WTC11 (cell line): ENCODE measurements around the gene EEA1. TPM values are rescaled to one million over a fixed set of nuclear protein-coding genes. Genes with fewer than 3 reads are reported as not detected.

ENCODE experiments used
- ATAC-seq: fragments of 200-7000 bp; cut with Tn5 transposase; 2 replicates; pipeline ENCODE4 v1.10.0; 2021; ENCODE audit warnings: mild to moderate bottlenecking, moderate library complexity
- CTCF ChIA-PET: fragments of 300-600 bp; sonication (Branson Sonifier 250); formaldehyde crosslinking; loops from one replicate; lab custom pipeline; 2021; ENCODE audit warnings: antibody characterized with exemption; lab: Charles Lee
- POLR2A ChIA-PET: fragments of 350-600 bp; sonication (Branson Sonifier 250); formaldehyde crosslinking; loops from one replicate; lab custom pipeline; 2021; ENCODE audit warnings: antibody characterized with exemption; lab: Charles Lee
- DNase-seq: peaks from one replicate; pipeline ENCODE4 v3.0.0; 2021; ENCODE audit warnings: low spot score
- H3K27ac Mint-ChIP-seq: 2 replicates; pipeline ENCODE4 v1.8.0; 2021; ENCODE audit warnings: mixed read lengths
- H3K27me3 Mint-ChIP-seq: 2 replicates; pipeline ENCODE4 v1.8.0; 2021; ENCODE audit warnings: low read depth, mild to moderate bottlenecking, moderate library complexity, mixed read lengths
- H3K36me3 Mint-ChIP-seq: 2 replicates; pipeline ENCODE4 v1.8.0; 2021; ENCODE audit warnings: mixed read lengths
- H3K4me1 Mint-ChIP-seq: 2 replicates; pipeline ENCODE4 v1.8.0; 2022; ENCODE audit warnings: mixed read lengths
- H3K4me3 Mint-ChIP-seq: 2 replicates; pipeline ENCODE4 v1.8.0; 2021; ENCODE audit warnings: mild to moderate bottlenecking, moderate library complexity, mixed read lengths
- H3K9me3 Mint-ChIP-seq: 2 replicates; pipeline ENCODE4 v1.8.0; 2021; ENCODE audit warnings: mixed read lengths
- ATF1 ChIP-seq: sonication (generic); formaldehyde crosslinking; IDR thresholded peaks from 2 replicates; pipeline ENCODE4 v1.8.1; 2023; ENCODE audit warnings: mild to moderate bottlenecking, moderate library complexity, missing genetic modification reagents
- CBFB ChIP-seq: sonication (generic); formaldehyde crosslinking; IDR thresholded peaks from 2 replicates; pipeline ENCODE4 v1.8.1; 2022; ENCODE audit warnings: mild to moderate bottlenecking, low read depth, missing genetic modification reagents
- CREB1 ChIP-seq: sonication (generic); formaldehyde crosslinking; IDR thresholded peaks from 2 replicates; pipeline ENCODE4 v1.8.0; 2023; ENCODE audit warnings: mild to moderate bottlenecking, missing genetic modification reagents
- NFE2L1 ChIP-seq: sonication (generic); formaldehyde crosslinking; IDR thresholded peaks from 2 replicates; pipeline ENCODE4 v1.8.1; 2023; ENCODE audit warnings: missing genetic modification reagents
- RELA ChIP-seq: sonication (generic); formaldehyde crosslinking; IDR thresholded peaks from 2 replicates; pipeline ENCODE4 v1.8.1; 2022; ENCODE audit warnings: missing genetic modification reagents, mild to moderate bottlenecking, borderline replicate concordance
- ZNF138 ChIP-seq: sonication (generic); formaldehyde crosslinking; conservative IDR thresholded peaks from 2 replicates; pipeline ENCODE4 v1.8.1; 2022; ENCODE audit warnings: mild to moderate bottlenecking, moderate library complexity, missing genetic modification reagents
- ZNF232 ChIP-seq: sonication (generic); formaldehyde crosslinking; IDR thresholded peaks from 2 replicates; pipeline ENCODE4 v1.8.0; 2022; ENCODE audit warnings: mild to moderate bottlenecking, missing genetic modification reagents
- ZNF263 ChIP-seq: sonication (generic); formaldehyde crosslinking; IDR thresholded peaks from 2 replicates; pipeline ENCODE4 v1.8.1; 2022; ENCODE audit warnings: low read depth, mild to moderate bottlenecking, moderate library complexity, missing genetic modification reagents
- ZNF423 ChIP-seq: fragments of 250-450 bp; sonication (Bioruptor Pico); IDR thresholded peaks from 2 replicates; pipeline ENCODE4 v2.1.2; 2022; ENCODE audit warnings: mild to moderate bottlenecking, moderate library complexity
- ZNF671 ChIP-seq: fragments of 250-450 bp; sonication (Bioruptor Pico); IDR thresholded peaks from 2 replicates; pipeline ENCODE4 v1.8.0; 2021; ENCODE audit warnings: mild to moderate bottlenecking
- total RNA-seq: library from RNA; stranded (reverse); gene quantifications from 3 replicates; pipeline ENCODE4 v1.2.3, GENCODE V29; 2021
- TF ChIP-seq, protein P1 (sequence below): sonication (generic); formaldehyde crosslinking; IDR thresholded peaks from 2 replicates; pipeline ENCODE4 v1.8.1; 2023; ENCODE audit warnings: mild to moderate bottlenecking, missing genetic modification reagents, moderate library complexity
- TF ChIP-seq, protein P2 (sequence below): sonication (generic); formaldehyde crosslinking; IDR thresholded peaks from 2 replicates; pipeline ENCODE4 v1.8.1; 2022; ENCODE audit warnings: mild to moderate bottlenecking, moderate library complexity, missing genetic modification reagents
- TF ChIP-seq, protein P3 (sequence below): sonication (generic); formaldehyde crosslinking; conservative IDR thresholded peaks from 2 replicates; pipeline ENCODE4 v1.8.1; 2022; ENCODE audit warnings: mild to moderate bottlenecking, missing genetic modification reagents
- TF ChIP-seq, protein P4 (sequence below): sonication (generic); formaldehyde crosslinking; IDR thresholded peaks from 2 replicates; pipeline ENCODE4 v1.8.1; 2022; ENCODE audit warnings: missing genetic modification reagents, borderline replicate concordance
- TF ChIP-seq, protein P5 (sequence below): sonication (generic); formaldehyde crosslinking; IDR thresholded peaks from 2 replicates; pipeline ENCODE4 v1.8.1; 2022; ENCODE audit warnings: low read depth, missing genetic modification reagents, borderline replicate concordance
- TF ChIP-seq, protein P6 (sequence below): sonication (generic); formaldehyde crosslinking; IDR thresholded peaks from 2 replicates; pipeline ENCODE4 v1.8.1; 2023; ENCODE audit warnings: mild to moderate bottlenecking, missing genetic modification reagents, borderline replicate concordance
- TF ChIP-seq, protein P7 (sequence below): sonication (generic); formaldehyde crosslinking; IDR thresholded peaks from 2 replicates; pipeline ENCODE4 v1.8.0; 2022; ENCODE audit warnings: mild to moderate bottlenecking, missing genetic modification reagents
- TF ChIP-seq, protein P8 (sequence below): sonication (generic); formaldehyde crosslinking; IDR thresholded peaks from 2 replicates; pipeline ENCODE4 v1.8.1; 2022; ENCODE audit warnings: low read depth, mild to moderate bottlenecking, moderate library complexity, missing genetic modification reagents, borderline replicate concordance
- TF ChIP-seq, protein P9 (sequence below): sonication (generic); formaldehyde crosslinking; IDR thresholded peaks from 2 replicates; pipeline ENCODE4 v1.8.1; 2023; ENCODE audit warnings: mild to moderate bottlenecking, missing genetic modification reagents, moderate library complexity
- TF ChIP-seq, protein P10 (sequence below): sonication (generic); formaldehyde crosslinking; IDR thresholded peaks from 2 replicates; pipeline ENCODE4 v1.8.0; 2022; ENCODE audit warnings: missing genetic modification reagents

Gene EEA1
- total RNA-seq, 1 experiment from 2014 or later = 20.3 TPM

DNA sequence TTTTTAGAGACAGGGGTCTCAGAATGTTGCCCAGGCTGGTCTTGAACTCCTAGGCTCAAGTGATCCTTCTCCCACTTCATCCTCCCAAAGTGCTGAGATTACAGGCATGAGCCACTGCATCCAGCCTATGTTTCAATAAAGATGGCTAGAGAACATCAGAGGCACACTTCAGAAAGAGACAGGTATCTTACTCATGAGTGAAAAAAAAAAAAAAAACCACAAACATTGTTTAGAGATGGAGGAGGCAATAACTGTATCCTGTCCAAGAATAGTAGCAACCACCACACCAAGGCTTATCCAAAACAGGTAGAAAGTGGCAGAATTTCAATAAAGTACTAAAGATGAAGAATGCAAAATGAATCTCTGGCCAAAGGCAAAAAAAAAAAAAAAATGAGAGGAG is 30.3 kb downstream of the EEA1 start:
- H3K4me3 Mint-ChIP-seq = no peak overlapping the region
- H3K27ac Mint-ChIP-seq = no peak overlapping the region
- peaks cover 6% of the 10 kb centered on the region for H3K9me3 Mint-ChIP-seq
- H3K4me1 Mint-ChIP-seq = peaks cover 3% of the 10 kb centered on the region
- ATAC-seq (no peak), DNase-seq (no peak)
- TF ChIP-seq, protein P1, sequence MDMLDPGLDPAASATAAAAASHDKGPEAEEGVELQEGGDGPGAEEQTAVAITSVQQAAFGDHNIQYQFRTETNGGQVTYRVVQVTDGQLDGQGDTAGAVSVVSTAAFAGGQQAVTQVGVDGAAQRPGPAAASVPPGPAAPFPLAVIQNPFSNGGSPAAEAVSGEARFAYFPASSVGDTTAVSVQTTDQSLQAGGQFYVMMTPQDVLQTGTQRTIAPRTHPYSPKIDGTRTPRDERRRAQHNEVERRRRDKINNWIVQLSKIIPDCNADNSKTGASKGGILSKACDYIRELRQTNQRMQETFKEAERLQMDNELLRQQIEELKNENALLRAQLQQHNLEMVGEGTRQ (CRISPR knock-in tag) = no peak
- TF ChIP-seq, protein P2, sequence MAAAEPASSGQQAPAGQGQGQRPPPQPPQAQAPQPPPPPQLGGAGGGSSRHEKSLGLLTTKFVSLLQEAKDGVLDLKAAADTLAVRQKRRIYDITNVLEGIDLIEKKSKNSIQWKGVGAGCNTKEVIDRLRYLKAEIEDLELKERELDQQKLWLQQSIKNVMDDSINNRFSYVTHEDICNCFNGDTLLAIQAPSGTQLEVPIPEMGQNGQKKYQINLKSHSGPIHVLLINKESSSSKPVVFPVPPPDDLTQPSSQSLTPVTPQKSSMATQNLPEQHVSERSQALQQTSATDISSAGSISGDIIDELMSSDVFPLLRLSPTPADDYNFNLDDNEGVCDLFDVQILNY (CRISPR knock-in tag) = no peak
- no peak for TF ChIP-seq NFE2L1 (CRISPR knock-in tag)
- TF ChIP-seq ZNF671 (CRISPR knock-in tag) = no peak
- TF ChIP-seq, protein P3, sequence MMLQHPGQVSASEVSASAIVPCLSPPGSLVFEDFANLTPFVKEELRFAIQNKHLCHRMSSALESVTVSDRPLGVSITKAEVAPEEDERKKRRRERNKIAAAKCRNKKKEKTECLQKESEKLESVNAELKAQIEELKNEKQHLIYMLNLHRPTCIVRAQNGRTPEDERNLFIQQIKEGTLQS = no peak
- TF ChIP-seq ZNF423 (CRISPR knock-in tag) = no peak
- TF ChIP-seq, protein P4, sequence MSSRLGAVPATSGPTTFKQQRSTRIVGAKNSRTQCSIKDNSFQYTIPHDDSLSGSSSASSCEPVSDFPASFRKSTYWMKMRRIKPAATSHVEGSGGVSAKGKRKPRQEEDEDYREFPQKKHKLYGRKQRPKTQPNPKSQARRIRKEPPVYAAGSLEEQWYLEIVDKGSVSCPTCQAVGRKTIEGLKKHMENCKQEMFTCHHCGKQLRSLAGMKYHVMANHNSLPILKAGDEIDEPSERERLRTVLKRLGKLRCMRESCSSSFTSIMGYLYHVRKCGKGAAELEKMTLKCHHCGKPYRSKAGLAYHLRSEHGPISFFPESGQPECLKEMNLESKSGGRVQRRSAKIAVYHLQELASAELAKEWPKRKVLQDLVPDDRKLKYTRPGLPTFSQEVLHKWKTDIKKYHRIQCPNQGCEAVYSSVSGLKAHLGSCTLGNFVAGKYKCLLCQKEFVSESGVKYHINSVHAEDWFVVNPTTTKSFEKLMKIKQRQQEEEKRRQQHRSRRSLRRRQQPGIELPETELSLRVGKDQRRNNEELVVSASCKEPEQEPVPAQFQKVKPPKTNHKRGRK (CRISPR knock-in tag) = no peak
- TF ChIP-seq ZNF138 (CRISPR knock-in tag) = no peak
- no peak for TF ChIP-seq RELA (CRISPR knock-in tag)
- TF ChIP-seq, protein P5, sequence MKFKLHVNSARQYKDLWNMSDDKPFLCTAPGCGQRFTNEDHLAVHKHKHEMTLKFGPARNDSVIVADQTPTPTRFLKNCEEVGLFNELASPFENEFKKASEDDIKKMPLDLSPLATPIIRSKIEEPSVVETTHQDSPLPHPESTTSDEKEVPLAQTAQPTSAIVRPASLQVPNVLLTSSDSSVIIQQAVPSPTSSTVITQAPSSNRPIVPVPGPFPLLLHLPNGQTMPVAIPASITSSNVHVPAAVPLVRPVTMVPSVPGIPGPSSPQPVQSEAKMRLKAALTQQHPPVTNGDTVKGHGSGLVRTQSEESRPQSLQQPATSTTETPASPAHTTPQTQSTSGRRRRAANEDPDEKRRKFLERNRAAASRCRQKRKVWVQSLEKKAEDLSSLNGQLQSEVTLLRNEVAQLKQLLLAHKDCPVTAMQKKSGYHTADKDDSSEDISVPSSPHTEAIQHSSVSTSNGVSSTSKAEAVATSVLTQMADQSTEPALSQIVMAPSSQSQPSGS = no peak
- TF ChIP-seq CBFB (CRISPR knock-in tag) = no peak
- TF ChIP-seq, protein P6, sequence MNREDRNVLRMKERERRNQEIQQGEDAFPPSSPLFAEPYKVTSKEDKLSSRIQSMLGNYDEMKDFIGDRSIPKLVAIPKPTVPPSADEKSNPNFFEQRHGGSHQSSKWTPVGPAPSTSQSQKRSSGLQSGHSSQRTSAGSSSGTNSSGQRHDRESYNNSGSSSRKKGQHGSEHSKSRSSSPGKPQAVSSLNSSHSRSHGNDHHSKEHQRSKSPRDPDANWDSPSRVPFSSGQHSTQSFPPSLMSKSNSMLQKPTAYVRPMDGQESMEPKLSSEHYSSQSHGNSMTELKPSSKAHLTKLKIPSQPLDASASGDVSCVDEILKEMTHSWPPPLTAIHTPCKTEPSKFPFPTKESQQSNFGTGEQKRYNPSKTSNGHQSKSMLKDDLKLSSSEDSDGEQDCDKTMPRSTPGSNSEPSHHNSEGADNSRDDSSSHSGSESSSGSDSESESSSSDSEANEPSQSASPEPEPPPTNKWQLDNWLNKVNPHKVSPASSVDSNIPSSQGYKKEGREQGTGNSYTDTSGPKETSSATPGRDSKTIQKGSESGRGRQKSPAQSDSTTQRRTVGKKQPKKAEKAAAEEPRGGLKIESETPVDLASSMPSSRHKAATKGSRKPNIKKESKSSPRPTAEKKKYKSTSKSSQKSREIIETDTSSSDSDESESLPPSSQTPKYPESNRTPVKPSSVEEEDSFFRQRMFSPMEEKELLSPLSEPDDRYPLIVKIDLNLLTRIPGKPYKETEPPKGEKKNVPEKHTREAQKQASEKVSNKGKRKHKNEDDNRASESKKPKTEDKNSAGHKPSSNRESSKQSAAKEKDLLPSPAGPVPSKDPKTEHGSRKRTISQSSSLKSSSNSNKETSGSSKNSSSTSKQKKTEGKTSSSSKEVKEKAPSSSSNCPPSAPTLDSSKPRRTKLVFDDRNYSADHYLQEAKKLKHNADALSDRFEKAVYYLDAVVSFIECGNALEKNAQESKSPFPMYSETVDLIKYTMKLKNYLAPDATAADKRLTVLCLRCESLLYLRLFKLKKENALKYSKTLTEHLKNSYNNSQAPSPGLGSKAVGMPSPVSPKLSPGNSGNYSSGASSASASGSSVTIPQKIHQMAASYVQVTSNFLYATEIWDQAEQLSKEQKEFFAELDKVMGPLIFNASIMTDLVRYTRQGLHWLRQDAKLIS (CRISPR knock-in tag) = no peak
- no peak for TF ChIP-seq ZNF263 (CRISPR knock-in tag)
- TF ChIP-seq CREB1 = no peak
- TF ChIP-seq, protein P7, sequence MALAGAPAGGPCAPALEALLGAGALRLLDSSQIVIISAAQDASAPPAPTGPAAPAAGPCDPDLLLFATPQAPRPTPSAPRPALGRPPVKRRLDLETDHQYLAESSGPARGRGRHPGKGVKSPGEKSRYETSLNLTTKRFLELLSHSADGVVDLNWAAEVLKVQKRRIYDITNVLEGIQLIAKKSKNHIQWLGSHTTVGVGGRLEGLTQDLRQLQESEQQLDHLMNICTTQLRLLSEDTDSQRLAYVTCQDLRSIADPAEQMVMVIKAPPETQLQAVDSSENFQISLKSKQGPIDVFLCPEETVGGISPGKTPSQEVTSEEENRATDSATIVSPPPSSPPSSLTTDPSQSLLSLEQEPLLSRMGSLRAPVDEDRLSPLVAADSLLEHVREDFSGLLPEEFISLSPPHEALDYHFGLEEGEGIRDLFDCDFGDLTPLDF (CRISPR knock-in tag) = no peak
- TF ChIP-seq ATF1 = no peak
- TF ChIP-seq, protein P8, sequence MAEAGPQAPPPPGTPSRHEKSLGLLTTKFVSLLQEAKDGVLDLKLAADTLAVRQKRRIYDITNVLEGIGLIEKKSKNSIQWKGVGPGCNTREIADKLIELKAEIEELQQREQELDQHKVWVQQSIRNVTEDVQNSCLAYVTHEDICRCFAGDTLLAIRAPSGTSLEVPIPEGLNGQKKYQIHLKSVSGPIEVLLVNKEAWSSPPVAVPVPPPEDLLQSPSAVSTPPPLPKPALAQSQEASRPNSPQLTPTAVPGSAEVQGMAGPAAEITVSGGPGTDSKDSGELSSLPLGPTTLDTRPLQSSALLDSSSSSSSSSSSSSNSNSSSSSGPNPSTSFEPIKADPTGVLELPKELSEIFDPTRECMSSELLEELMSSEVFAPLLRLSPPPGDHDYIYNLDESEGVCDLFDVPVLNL = no peak
- TF ChIP-seq, protein P9, sequence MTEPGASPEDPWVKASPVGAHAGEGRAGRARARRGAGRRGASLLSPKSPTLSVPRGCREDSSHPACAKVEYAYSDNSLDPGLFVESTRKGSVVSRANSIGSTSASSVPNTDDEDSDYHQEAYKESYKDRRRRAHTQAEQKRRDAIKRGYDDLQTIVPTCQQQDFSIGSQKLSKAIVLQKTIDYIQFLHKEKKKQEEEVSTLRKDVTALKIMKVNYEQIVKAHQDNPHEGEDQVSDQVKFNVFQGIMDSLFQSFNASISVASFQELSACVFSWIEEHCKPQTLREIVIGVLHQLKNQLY (CRISPR knock-in tag) = no peak
- TF ChIP-seq ZNF232 (CRISPR knock-in tag) = no peak
- TF ChIP-seq, protein P10, sequence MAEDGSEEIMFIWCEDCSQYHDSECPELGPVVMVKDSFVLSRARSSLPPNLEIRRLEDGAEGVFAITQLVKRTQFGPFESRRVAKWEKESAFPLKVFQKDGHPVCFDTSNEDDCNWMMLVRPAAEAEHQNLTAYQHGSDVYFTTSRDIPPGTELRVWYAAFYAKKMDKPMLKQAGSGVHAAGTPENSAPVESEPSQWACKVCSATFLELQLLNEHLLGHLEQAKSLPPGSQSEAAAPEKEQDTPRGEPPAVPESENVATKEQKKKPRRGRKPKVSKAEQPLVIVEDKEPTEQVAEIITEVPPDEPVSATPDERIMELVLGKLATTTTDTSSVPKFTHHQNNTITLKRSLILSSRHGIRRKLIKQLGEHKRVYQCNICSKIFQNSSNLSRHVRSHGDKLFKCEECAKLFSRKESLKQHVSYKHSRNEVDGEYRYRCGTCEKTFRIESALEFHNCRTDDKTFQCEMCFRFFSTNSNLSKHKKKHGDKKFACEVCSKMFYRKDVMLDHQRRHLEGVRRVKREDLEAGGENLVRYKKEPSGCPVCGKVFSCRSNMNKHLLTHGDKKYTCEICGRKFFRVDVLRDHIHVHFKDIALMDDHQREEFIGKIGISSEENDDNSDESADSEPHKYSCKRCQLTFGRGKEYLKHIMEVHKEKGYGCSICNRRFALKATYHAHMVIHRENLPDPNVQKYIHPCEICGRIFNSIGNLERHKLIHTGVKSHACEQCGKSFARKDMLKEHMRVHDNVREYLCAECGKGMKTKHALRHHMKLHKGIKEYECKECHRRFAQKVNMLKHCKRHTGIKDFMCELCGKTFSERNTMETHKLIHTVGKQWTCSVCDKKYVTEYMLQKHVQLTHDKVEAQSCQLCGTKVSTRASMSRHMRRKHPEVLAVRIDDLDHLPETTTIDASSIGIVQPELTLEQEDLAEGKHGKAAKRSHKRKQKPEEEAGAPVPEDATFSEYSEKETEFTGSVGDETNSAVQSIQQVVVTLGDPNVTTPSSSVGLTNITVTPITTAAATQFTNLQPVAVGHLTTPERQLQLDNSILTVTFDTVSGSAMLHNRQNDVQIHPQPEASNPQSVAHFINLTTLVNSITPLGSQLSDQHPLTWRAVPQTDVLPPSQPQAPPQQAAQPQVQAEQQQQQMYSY (CRISPR knock-in tag) = no peak
- ChIA-PET POLR2A (no interaction called here), CTCF (interaction anchor here (1.1 kb wide), 1 partner anchor 71 kb away, joined by 5 read pairs; no protein-coding TSS in a partner anchor)
- H3K36me3 Mint-ChIP-seq = peaks cover 11% of the 10 kb centered on the region; the same call in 1 of the 2 replicates
- H3K27me3 Mint-ChIP-seq = no peaks in the 10 kb centered on the region
